Glutamatergic neuron (in vitro differentiated cells): Measurements from ENCODE around the gene STXBP1. TPM values are rescaled to one million over a fixed set of nuclear protein-coding genes. Genes with fewer than 3 reads are reported as not detected.

Experiments
- DNase-seq: peaks from one replicate; pipeline ENCODE4 v3.0.0; 2022
- H3K27ac Mint-ChIP-seq: one replicate; pipeline ENCODE4 v1.8.0; 2020; ENCODE audit warnings: mild to moderate bottlenecking, mixed read lengths, inconsistent platforms; ENCODE audit not compliant: unreplicated experiment
- H3K27me3 Mint-ChIP-seq: one replicate; pipeline ENCODE4 v1.8.0; 2020; ENCODE audit warnings: mild to moderate bottlenecking, moderate library complexity, mixed read lengths, inconsistent platforms; ENCODE audit not compliant: unreplicated experiment
- H3K36me3 Mint-ChIP-seq: one replicate; pipeline ENCODE4 v1.8.0; 2020; ENCODE audit warnings: mild to moderate bottlenecking, mixed read lengths, inconsistent platforms; ENCODE audit not compliant: unreplicated experiment
- H3K4me1 Mint-ChIP-seq: one replicate; pipeline ENCODE4 v1.8.0; 2020; ENCODE audit warnings: mild to moderate bottlenecking, low read depth, mixed read lengths, inconsistent platforms; ENCODE audit not compliant: unreplicated experiment
- H3K4me3 Mint-ChIP-seq: one replicate; pipeline ENCODE4 v1.8.0; 2020; ENCODE audit warnings: mild to moderate bottlenecking, mixed read lengths, inconsistent platforms; ENCODE audit not compliant: unreplicated experiment
- H3K9me3 Mint-ChIP-seq: one replicate; pipeline ENCODE4 v1.8.0; 2020; ENCODE audit warnings: mild to moderate bottlenecking, moderate library complexity, mixed read lengths, inconsistent platforms; ENCODE audit not compliant: unreplicated experiment
- long read RNA-seq: library from polyadenylated mRNA; unstranded; transcript quantifications from one replicate; pipeline ENCODE4 v2.0.0, GENCODE V29; 2020; ENCODE audit not compliant: unreplicated experiment
- total RNA-seq: library from RNA; stranded (reverse); fragmentation: NEBNext Ultra II Directional; extraction: Animal tissue kit (Norgen Biotek cat#: 25700); gene quantifications from one replicate; pipeline ENCODE4 v1.2.1, GENCODE V29; 2021; ENCODE audit not compliant: unreplicated experiment
- TF ChIP-seq, protein P1 (sequence below): fragments of 200-600 bp; sonication (generic); IDR thresholded peaks from one replicate; pipeline ENCODE4 v1.5.0; 2021; ENCODE audit not compliant: partially characterized antibody, unreplicated experiment

STXBP1 gene
- total RNA-seq, result 402 TPM
- long read RNA-seq, transcript STXBP1-201 (19 exons, 3,765 nt), result major isoform, 24 of 52 reads
- long read RNA-seq, transcript STXBP1-212 (1 exons, 2,582 nt), result minor isoform, 11 of 52 reads
- long read RNA-seq, partial matches to known transcripts, result 10 of 52 reads
- long read RNA-seq, other reads (novel, unspliced or antisense), result 3 of 52 reads

GRCh38 chr9:127611899-127612790 lies at the start of gene STXBP1:
TSS of gene STXBP1 (plus strand) at chr9:127612277. CDS start at chr9:127612404, 127 bp downstream.
- TF ChIP-seq, protein P1, sequence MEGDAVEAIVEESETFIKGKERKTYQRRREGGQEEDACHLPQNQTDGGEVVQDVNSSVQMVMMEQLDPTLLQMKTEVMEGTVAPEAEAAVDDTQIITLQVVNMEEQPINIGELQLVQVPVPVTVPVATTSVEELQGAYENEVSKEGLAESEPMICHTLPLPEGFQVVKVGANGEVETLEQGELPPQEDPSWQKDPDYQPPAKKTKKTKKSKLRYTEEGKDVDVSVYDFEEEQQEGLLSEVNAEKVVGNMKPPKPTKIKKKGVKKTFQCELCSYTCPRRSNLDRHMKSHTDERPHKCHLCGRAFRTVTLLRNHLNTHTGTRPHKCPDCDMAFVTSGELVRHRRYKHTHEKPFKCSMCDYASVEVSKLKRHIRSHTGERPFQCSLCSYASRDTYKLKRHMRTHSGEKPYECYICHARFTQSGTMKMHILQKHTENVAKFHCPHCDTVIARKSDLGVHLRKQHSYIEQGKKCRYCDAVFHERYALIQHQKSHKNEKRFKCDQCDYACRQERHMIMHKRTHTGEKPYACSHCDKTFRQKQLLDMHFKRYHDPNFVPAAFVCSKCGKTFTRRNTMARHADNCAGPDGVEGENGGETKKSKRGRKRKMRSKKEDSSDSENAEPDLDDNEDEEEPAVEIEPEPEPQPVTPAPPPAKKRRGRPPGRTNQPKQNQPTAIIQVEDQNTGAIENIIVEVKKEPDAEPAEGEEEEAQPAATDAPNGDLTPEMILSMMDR, result no peak
- H3K27me3 Mint-ChIP-seq, result peaks cover 14% of the 10 kb centered on the region
- H3K27ac Mint-ChIP-seq, result peak within 1 kb of the TSS; percentile 93
- H3K9me3 Mint-ChIP-seq, result peaks cover 7% of the 10 kb centered on the region
- peak; percentile 94 for DNase-seq
- peaks cover 20% of the 10 kb centered on the region for H3K4me1 Mint-ChIP-seq
- no peaks in the 10 kb centered on the region for H3K36me3 Mint-ChIP-seq
- peak within 1 kb of the TSS; percentile 96 for H3K4me3 Mint-ChIP-seq

DNA sequence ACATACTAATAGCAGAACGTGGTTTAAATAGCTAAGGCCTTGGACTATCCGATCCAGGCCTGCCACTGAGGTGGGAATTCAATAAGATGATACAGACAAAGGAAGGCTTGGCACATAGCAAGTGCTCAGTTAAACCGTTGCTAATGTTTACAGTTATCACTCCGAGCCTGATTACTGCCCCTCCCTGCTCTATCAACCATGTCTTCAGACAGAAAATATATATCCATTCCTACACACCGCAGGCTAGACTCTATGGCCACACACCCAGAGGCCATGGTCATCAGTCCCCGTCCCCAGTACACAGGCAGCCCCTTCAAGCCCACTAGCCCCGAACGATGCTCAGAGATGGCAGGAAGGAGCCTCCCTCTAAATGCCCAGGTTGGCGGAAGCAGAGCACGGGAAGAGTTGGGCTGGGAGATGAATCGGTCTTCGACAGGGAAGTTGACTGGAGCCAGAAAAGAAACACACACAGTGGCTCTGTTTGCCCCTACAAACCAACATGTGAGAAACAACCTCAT lies 49.7 kb upstream of the STXBP1 start:
- peaks cover 1% of the 10 kb centered on the region for H3K9me3 Mint-ChIP-seq
- no peak overlapping the region for H3K4me3 Mint-ChIP-seq
- peaks cover 2% of the 10 kb centered on the region for H3K27me3 Mint-ChIP-seq
- no peak for DNase-seq
- no peak overlapping the region for H3K27ac Mint-ChIP-seq
- TF ChIP-seq, protein P1, result no peak
- no peaks in the 10 kb centered on the region for H3K36me3 Mint-ChIP-seq
- peaks cover 13% of the 10 kb centered on the region for H3K4me1 Mint-ChIP-seq

DNA sequence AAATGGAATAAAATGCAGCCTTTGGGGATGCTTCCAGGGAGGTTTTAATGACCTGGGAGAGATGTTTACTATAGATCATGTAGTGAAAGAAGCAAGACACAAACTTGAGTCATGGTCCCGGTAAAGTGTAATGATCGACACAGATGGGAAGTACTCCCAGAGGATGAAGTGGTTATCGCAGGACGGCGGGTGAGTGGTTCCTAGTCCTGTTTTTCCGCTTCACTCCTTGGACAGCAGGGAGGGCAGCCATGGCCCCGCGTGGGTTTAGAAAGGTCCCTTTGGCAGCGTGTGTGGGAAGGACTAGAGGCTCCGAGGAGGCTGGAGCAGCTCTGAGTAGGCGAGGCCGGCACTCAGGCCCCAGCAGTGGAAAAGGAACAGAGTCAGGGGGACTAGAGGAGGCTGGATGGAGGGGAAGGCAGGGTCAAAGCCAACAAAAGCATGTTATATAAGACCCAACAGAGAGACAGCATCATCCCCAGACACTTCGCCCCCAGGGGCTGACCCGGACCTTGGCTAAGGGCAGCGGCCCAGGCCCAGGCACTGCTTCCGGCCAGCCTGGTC lies 49.2 kb upstream of the STXBP1 start:
- Mint-ChIP-seq H3K4me1 (peaks cover 17% of the 10 kb centered on the region), H3K9me3 (peaks cover 1% of the 10 kb centered on the region), H3K36me3 (no peaks in the 10 kb centered on the region), H3K27me3 (peaks cover 5% of the 10 kb centered on the region), H3K27ac (no peak overlapping the region), H3K4me3 (no peak overlapping the region)
- no peak for DNase-seq
- TF ChIP-seq, protein P1, result no peak

GRCh38 chr9:127563579-127563978 lies 48.5 kb upstream of the STXBP1 start:
- no peak overlapping the region for H3K27ac Mint-ChIP-seq
- peaks cover 5% of the 10 kb centered on the region for H3K27me3 Mint-ChIP-seq
- TF ChIP-seq, protein P1, result no peak
- H3K4me1 Mint-ChIP-seq, result peaks cover 14% of the 10 kb centered on the region
- H3K4me3 Mint-ChIP-seq, result no peak overlapping the region
- no peak for DNase-seq
- no peaks in the 10 kb centered on the region for H3K36me3 Mint-ChIP-seq
- H3K9me3 Mint-ChIP-seq, result peaks cover under 1% of the 10 kb centered on the region
